Choroid plexus epithelial cell (primary cell): ENCODE data around the gene TRAPPC12.

Source experiments
- DNase-seq: peaks from one replicate; pipeline ENCODE4 v3.0.0-alpha.2; 2010; ENCODE audit warnings: low read depth
- H3K4me3 ChIP-seq: 2 replicates; pipeline ENCODE4 v1.5.1; 2011; ENCODE audit warnings: low read depth, mild to moderate bottlenecking, control low read depth, low read length, moderate library complexity
- TF ChIP-seq, protein P1 (sequence below): conservative IDR thresholded peaks from 2 replicates; pipeline ENCODE4 v1.5.1; 2011; ENCODE audit warnings: low read depth, mild to moderate bottlenecking, control low read depth, inconsistent platforms, low read length, moderate library complexity

The TRAPPC12 gene

GRCh38 chr2:3406501-3406900 lies 27.0 kb downstream of the TRAPPC12 start:
- TF ChIP-seq, protein P1, sequence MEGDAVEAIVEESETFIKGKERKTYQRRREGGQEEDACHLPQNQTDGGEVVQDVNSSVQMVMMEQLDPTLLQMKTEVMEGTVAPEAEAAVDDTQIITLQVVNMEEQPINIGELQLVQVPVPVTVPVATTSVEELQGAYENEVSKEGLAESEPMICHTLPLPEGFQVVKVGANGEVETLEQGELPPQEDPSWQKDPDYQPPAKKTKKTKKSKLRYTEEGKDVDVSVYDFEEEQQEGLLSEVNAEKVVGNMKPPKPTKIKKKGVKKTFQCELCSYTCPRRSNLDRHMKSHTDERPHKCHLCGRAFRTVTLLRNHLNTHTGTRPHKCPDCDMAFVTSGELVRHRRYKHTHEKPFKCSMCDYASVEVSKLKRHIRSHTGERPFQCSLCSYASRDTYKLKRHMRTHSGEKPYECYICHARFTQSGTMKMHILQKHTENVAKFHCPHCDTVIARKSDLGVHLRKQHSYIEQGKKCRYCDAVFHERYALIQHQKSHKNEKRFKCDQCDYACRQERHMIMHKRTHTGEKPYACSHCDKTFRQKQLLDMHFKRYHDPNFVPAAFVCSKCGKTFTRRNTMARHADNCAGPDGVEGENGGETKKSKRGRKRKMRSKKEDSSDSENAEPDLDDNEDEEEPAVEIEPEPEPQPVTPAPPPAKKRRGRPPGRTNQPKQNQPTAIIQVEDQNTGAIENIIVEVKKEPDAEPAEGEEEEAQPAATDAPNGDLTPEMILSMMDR: no peak
- DNase-seq: no peak
- no peak overlapping the region for H3K4me3 ChIP-seq

GRCh38 chr2:3408781-3409180 lies 29.3 kb downstream of the TRAPPC12 start:
- TF ChIP-seq, protein P1: no peak
- H3K4me3 ChIP-seq: no peak overlapping the region
- no peak for DNase-seq

DNA sequence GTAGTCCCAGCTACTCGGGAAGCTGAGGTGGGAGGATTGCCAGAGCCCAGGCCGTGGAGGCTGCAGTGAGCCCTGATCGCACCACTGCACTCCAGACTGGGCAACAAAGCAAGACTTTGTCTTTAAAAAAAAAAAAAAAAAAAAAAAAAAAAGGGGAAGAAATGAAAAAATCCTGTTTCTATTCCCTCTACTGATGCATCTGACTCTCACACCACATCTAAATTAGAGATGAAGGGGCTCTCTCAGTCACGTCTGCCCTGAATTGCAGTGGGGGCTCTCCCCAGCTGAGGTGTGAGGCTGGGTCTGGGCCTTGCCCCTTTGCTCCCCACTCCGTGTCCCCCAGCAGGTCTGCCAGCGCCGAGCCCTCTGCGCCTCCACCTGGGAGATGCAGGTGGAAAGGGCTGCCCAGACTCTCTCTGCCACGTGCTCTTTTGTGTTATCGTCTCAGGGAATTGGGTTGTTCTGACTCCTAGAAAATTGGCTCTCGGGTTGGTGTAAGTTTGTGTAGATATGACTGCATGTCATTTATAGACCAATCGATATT lies 30.2 kb downstream of the TRAPPC12 start:
- DNase-seq: no peak
- TF ChIP-seq, protein P1: no peak
- no peak overlapping the region for H3K4me3 ChIP-seq

DNA sequence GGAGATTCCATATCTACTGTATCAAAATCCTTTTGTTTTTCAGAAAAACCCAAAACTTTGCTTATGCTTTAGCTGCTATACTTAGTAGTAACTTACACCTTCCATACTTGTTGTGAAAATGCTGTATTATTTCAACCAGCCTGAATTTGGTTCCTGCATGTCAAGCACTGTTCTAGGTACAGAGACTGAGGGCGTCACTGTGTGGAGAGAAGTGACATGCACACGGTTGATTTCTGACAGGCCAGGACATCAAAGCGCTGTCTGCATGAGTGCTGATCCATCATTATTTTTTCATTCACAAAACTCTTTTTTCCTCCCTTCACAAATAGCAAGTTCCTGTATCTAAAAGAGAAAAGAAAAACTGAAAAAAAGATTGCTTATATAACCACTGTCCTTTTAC lies 31.6 kb downstream of the TRAPPC12 start:
- TF ChIP-seq, protein P1: no peak
- H3K4me3 ChIP-seq: no peak overlapping the region
- no peak for DNase-seq

GRCh38 chr2:3413697-3414096 lies 34.2 kb downstream of the TRAPPC12 start:
- H3K4me3 ChIP-seq: no peak overlapping the region
- TF ChIP-seq, protein P1: no peak
- DNase-seq: no peak

GRCh38 chr2:3414133-3414860 lies 34.8 kb downstream of the TRAPPC12 start:
- TF ChIP-seq, protein P1: no peak

More at GRCh38 chr2:3414133-3414860, 34.8 kb downstream of the TRAPPC12 start:
- H3K4me3 ChIP-seq: no peak overlapping the region
- DNase-seq: no peak
